HepG2 (cell line): ENCODE data around the gene DCTN2. TPM values are rescaled to one million over a fixed set of nuclear protein-coding genes. Genes with fewer than 3 reads are reported as not detected.

ENCODE experiments used
- CEBPB ChIP-seq: IDR thresholded peaks from 2 replicates; pipeline ENCODE4 v1.6.1; 2011; ENCODE audit warnings: low read depth, low read length, improper control_type of control experiment, borderline replicate concordance
- CHCHD3 ChIP-seq: sonication (generic); formaldehyde crosslinking; IDR thresholded peaks from 2 replicates; pipeline ENCODE4 v1.8.0; 2022; ENCODE audit warnings: mild to moderate bottlenecking, missing genetic modification reagents, moderate library complexity
- EED ChIP-seq: sonication (generic); formaldehyde crosslinking; IDR thresholded peaks from 2 replicates; pipeline ENCODE4 v1.5.0; 2020; ENCODE audit warnings: mild to moderate bottlenecking, missing genetic modification reagents
- HMGA1 ChIP-seq: sonication (generic); formaldehyde crosslinking; conservative IDR thresholded peaks from 2 replicates; pipeline ENCODE4 v1.4.0; 2020; ENCODE audit warnings: missing genetic modification reagents
- HNF4G ChIP-seq, 2 experiments: sonication (generic) in 1 of 2; formaldehyde crosslinking in 1 of 2; IDR thresholded peaks; 2 replicates each; pipeline versions ENCODE4 v1.4.0 to v1.6.1; 2011 to 2020; ENCODE audit warnings: borderline replicate concordance in 2 of 2, low read depth in 2 of 2, mild to moderate bottlenecking in 2 of 2, low read length in 1 of 2, missing genetic modification reagents in 1 of 2, moderate library complexity in 1 of 2
- HNRNPH1 ChIP-seq: fragments of 200-400 bp; formaldehyde crosslinking; optimal IDR thresholded peaks from 2 replicates; pipeline ENCODE3; 2017; ENCODE audit warnings: mild to moderate bottlenecking, low read depth, low read length
- KDM2A ChIP-seq: sonication (generic); formaldehyde crosslinking; IDR thresholded peaks from 2 replicates; pipeline ENCODE4 v1.4.0; 2020; ENCODE audit warnings: low read depth, missing genetic modification reagents, borderline replicate concordance
- MXI1 ChIP-seq: IDR thresholded peaks from 3 replicates; pipeline ENCODE4 v1.6.1; 2012; ENCODE audit warnings: low read depth, low read length, inconsistent platforms, borderline replicate concordance
- MYNN ChIP-seq: sonication (generic); formaldehyde crosslinking; IDR thresholded peaks from 2 replicates; pipeline ENCODE4 v1.4.0; 2020; ENCODE audit warnings: mild to moderate bottlenecking, low read depth, missing genetic modification reagents
- PTBP1 ChIP-seq: fragments of 200-400 bp; formaldehyde crosslinking; IDR thresholded peaks from 2 replicates; pipeline ENCODE4 v1.6.1; 2018; ENCODE audit warnings: low read length, low read depth; ENCODE audit not compliant: poor library complexity, severe bottlenecking
- RFXANK ChIP-seq: IDR thresholded peaks from 2 replicates; pipeline ENCODE4 v1.6.1; 2016
- SALL1 ChIP-seq: sonication (generic); formaldehyde crosslinking; IDR thresholded peaks from 2 replicates; pipeline ENCODE4 v1.8.0; 2022; ENCODE audit warnings: mild to moderate bottlenecking, missing genetic modification reagents
- SOX6 ChIP-seq, 2 experiments: fragments of 450-650 bp in 1 of 2; sonication (generic) in 1 of 2; formaldehyde crosslinking in 1 of 2; IDR thresholded peaks; 2 replicates each; pipeline versions ENCODE4 v1.4.0 to v1.6.1; 2017 to 2020; ENCODE audit warnings: antibody characterized with exemption in 1 of 2, mild to moderate bottlenecking in 1 of 2, missing genetic modification reagents in 1 of 2
- TCF12 ChIP-seq, 2 experiments: fragments of 450-650 bp in 1 of 2; sonication (generic) in 1 of 2; formaldehyde crosslinking in 1 of 2; IDR thresholded peaks; 2 replicates each; pipeline versions ENCODE4 v1.6.1 to v1.8.0; 2017 to 2022; ENCODE audit warnings: antibody characterized with exemption in 1 of 2, mild to moderate bottlenecking in 1 of 2, missing genetic modification reagents in 1 of 2, moderate library complexity in 1 of 2
- U2AF2 ChIP-seq: fragments of 200-400 bp; formaldehyde crosslinking; IDR thresholded peaks from 2 replicates; pipeline ENCODE4 v1.6.1; 2017; ENCODE audit warnings: low read depth, mild to moderate bottlenecking, low read length
- ZBTB7A ChIP-seq: sonication (generic); formaldehyde crosslinking; IDR thresholded peaks from 2 replicates; pipeline ENCODE4 v1.8.0; 2022; ENCODE audit warnings: mild to moderate bottlenecking, missing genetic modification reagents
- ZFP36 ChIP-seq: fragments of 150-350 bp; IDR thresholded peaks from 2 replicates; pipeline ENCODE4 v1.6.1; 2018; ENCODE audit warnings: borderline replicate concordance, low read length, low read depth; ENCODE audit not compliant: partially characterized antibody
- ZFP37 ChIP-seq: sonication (generic); formaldehyde crosslinking; IDR thresholded peaks from 2 replicates; pipeline ENCODE4 v1.4.0; 2020; ENCODE audit warnings: missing genetic modification reagents, borderline replicate concordance
- ZNF124 ChIP-seq: sonication (generic); formaldehyde crosslinking; IDR thresholded peaks from 2 replicates; pipeline ENCODE4 v1.4.0; 2020; ENCODE audit warnings: missing genetic modification reagents
- ZNF225 ChIP-seq: sonication (generic); formaldehyde crosslinking; IDR thresholded peaks from 2 replicates; pipeline ENCODE4 v1.4.0; 2020; ENCODE audit warnings: mild to moderate bottlenecking, missing genetic modification reagents
- ZNF234 ChIP-seq: sonication (generic); formaldehyde crosslinking; conservative IDR thresholded peaks from 2 replicates; pipeline ENCODE4 v1.5.1; 2020; ENCODE audit warnings: mild to moderate bottlenecking, missing genetic modification reagents
- ZNF530 ChIP-seq: sonication (generic); formaldehyde crosslinking; IDR thresholded peaks from 2 replicates; pipeline ENCODE4 v1.5.0; 2020; ENCODE audit warnings: low read depth, mild to moderate bottlenecking, missing genetic modification reagents
- ZNF589 ChIP-seq: sonication (generic); formaldehyde crosslinking; conservative IDR thresholded peaks from 2 replicates; pipeline ENCODE4 v1.8.0; 2022; ENCODE audit warnings: mild to moderate bottlenecking, moderate library complexity, missing genetic modification reagents
- ZNF605 ChIP-seq: sonication (generic); formaldehyde crosslinking; IDR thresholded peaks from 2 replicates; pipeline ENCODE4 v1.8.0; 2022; ENCODE audit warnings: mild to moderate bottlenecking, missing genetic modification reagents
- ZNF761 ChIP-seq: sonication (generic); formaldehyde crosslinking; conservative IDR thresholded peaks from 2 replicates; pipeline ENCODE4 v1.4.0; 2020; ENCODE audit warnings: mild to moderate bottlenecking, missing genetic modification reagents
- ZNF768 ChIP-seq: sonication (generic); formaldehyde crosslinking; IDR thresholded peaks from 2 replicates; pipeline ENCODE4 v1.4.0; 2020; ENCODE audit warnings: missing genetic modification reagents
- ZNF773 ChIP-seq: sonication (generic); formaldehyde crosslinking; IDR thresholded peaks from 2 replicates; pipeline ENCODE4 v1.4.0; 2020; ENCODE audit warnings: missing genetic modification reagents, borderline replicate concordance
- polyA plus RNA-seq, 8 experiments: library from polyadenylated mRNA; depleted of rRNA in 3 of 8; stranded (reverse) in 7 of 8; unstranded in 1 of 8; fragments of >200 nt; fragmentation: Illumina TruSeq in 4 of 8; extraction: Trizol in 4 of 8; gene quantifications; 2 replicates each; pipeline versions ENCODE4 v1.2.1 to v1.2.3, GENCODE V29; 2011 to 2016; ENCODE audit warnings: low read depth in 4 of 8, missing spikeins in 1 of 8, mixed read lengths in 1 of 8; ENCODE audit not compliant: insufficient read depth in 1 of 8
- total RNA-seq, 5 experiments: library from RNA; depleted of rRNA; stranded (reverse); fragments of >200 nt; fragmentation: Illumina TruSeq; extraction: Trizol; gene quantifications; 2 replicates each; pipeline ENCODE4 v1.2.3, GENCODE V29; 2016; ENCODE audit warnings: low read depth in 1 of 5
- TF ChIP-seq, protein P1 (sequence below): sonication (generic); formaldehyde crosslinking; IDR thresholded peaks from 2 replicates; pipeline ENCODE4 v1.4.0; 2020; ENCODE audit warnings: mild to moderate bottlenecking, missing genetic modification reagents

DCTN2 gene
- total and polyA plus RNA-seq, 2 of the 13 experiments (the other 11 are each of a cell fraction or from before 2014, with no cell fraction given): 72.0 to 77.4 TPM

DNA sequence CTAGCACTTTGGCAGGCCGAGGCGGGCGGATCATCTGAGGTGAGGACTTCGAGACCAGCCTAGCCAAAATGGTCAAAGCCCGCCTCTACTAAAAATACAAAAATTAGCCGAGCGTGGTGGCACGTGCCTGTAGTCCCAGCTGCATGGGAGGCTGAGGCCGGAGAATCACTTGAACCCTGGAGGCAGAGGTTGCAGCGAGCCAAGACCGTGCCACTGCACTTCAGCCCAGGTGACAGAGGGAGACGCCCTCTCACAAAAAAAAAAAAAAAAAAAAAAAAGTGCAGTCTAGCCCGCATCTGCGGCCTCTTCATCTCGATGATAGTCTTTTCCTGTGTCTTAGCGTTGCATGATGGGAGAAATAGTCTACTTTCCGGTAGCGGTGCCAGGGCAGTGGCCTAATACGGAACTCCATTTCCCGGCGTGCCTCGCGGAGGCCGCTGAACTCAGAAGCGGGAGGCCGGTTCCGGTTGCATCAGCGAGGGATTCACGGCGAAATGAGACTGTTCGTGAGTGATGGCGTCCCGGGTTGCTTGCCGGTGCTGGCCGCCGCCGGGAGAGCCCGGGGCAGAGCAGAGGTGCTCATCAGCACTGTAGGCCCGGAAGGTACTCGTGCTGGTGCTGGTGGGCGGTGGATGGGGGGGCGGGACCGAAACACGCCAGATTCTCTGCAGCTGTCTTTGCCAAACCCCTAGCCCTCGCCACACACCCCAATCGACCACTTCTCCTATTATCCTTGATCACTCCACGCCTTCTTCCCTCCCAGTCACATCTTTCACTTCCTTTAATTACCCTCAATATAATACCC is 59.2 kb downstream of the DCTN2 start, which contains the start of gene MARS1 (continued):
- 0 out of 2 replicates have a peak, but pooled peaks have one; percentile 26 for TF ChIP-seq ZNF605 (CRISPR knock-in tag)
- TF ChIP-seq ZNF773: no peak; the same call in 1 of the 2 replicates
- TF ChIP-seq ZFP36: no peak
- TF ChIP-seq MXI1: peak; percentile 90; the same call in 2 of the 3 replicates
- TF ChIP-seq MYNN (CRISPR knock-in tag): no peak
- TF ChIP-seq U2AF2: no peak
- no peak for TF ChIP-seq HNF4G (IDR thresholded peaks at IDR 0.05; ENCODE audit: borderline replicate concordance, low read depth, low read length)
- no peak for TF ChIP-seq HNF4G (CRISPR knock-in tag; IDR thresholded peaks at IDR 0.05; ENCODE audit: borderline replicate concordance, low read depth)
- TF ChIP-seq HNRNPH1: no peak
- TF ChIP-seq SALL1: peak; percentile 64; the same call in 1 of the 2 replicates
- TF ChIP-seq, protein P1, sequence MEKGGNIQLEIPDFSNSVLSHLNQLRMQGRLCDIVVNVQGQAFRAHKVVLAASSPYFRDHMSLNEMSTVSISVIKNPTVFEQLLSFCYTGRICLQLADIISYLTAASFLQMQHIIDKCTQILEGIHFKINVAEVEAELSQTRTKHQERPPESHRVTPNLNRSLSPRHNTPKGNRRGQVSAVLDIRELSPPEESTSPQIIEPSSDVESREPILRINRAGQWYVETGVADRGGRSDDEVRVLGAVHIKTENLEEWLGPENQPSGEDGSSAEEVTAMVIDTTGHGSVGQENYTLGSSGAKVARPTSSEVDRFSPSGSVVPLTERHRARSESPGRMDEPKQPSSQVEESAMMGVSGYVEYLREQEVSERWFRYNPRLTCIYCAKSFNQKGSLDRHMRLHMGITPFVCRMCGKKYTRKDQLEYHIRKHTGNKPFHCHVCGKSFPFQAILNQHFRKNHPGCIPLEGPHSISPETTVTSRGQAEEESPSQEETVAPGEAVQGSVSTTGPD (CRISPR knock-in tag): no peak
- no peak for TF ChIP-seq TCF12 (IDR thresholded peaks at IDR 0.05)
- 0 out of 2 replicates have a peak, but pooled peaks have one; percentile 26 for TF ChIP-seq TCF12 (CRISPR knock-in tag; IDR thresholded peaks at IDR 0.05)
- no peak for TF ChIP-seq HMGA1 (CRISPR knock-in tag)
- no peak for TF ChIP-seq ZFP37 (CRISPR knock-in tag)
- no peak for TF ChIP-seq RFXANK
- no peak for TF ChIP-seq ZBTB7A (CRISPR knock-in tag)
- no peak for TF ChIP-seq ZNF225
- peak; percentile 57 for TF ChIP-seq PTBP1
- TF ChIP-seq EED (CRISPR knock-in tag): peak; percentile 52; the same call in 1 of the 2 replicates
- TF ChIP-seq ZNF761 (CRISPR knock-in tag): peak; percentile 58; the same call in 1 of the 2 replicates
- TF ChIP-seq ZNF589 (CRISPR knock-in tag): no peak
- no peak for TF ChIP-seq ZNF124 (CRISPR knock-in tag)
- no peak for TF ChIP-seq ZNF530
- TF ChIP-seq SOX6 (IDR thresholded peaks at IDR 0.05): no peak
- peak; percentile 76 for TF ChIP-seq SOX6 (CRISPR knock-in tag; IDR thresholded peaks at IDR 0.05)
- peak; percentile 56; the same call in 1 of the 2 replicates for TF ChIP-seq ZNF768 (CRISPR knock-in tag)
- peak; percentile 92 for TF ChIP-seq CEBPB
- TF ChIP-seq KDM2A (CRISPR knock-in tag): peak; percentile 68; the same call in 1 of the 2 replicates
- no peak for TF ChIP-seq ZNF234 (CRISPR knock-in tag)
- no peak for TF ChIP-seq CHCHD3 (CRISPR knock-in tag)
